HG02840 (cell line): Measurements from ENCODE around the gene SCGB1D1.
"Not testable (repeated sequence)": the region's sequence is repeated elsewhere in the genome, so short reads cannot be mapped to it uniquely, and the experiment has no call there.

ENCODE experiments used
- ATAC-seq: cut with Tn5 transposase; IDR thresholded peaks from one replicate; pipeline ENCODE4 v1.9.1; 2021; ENCODE audit warnings: mild to moderate bottlenecking, moderate library complexity, moderate number of reproducible peaks; ENCODE audit not compliant: unreplicated experiment, low FRiP score

Gene SCGB1D1

GRCh38 chr11:62157603-62158002, 32.4 kb upstream of the SCGB1D1 start:
- no peak for ATAC-seq

DNA sequence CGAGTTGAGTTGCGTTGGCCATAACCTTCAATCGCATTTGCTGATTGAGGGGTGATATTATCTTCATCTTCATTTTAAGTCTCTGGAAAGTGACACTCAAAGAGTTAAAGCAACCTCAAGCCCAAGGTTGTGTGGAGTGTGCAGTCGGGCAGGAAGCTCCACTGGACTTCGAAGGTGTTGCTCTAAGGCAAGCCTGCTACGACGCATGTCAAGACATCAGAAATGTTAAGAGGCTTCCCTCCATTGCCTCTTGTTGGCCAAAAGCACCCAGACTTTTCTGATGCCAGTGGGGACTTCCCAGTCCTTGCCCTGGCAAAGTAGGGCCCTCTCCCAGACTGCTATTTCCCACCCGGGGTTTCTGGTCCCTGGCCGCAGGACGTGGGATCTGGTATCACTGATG, 23.6 kb upstream of the SCGB1D1 start:
- ATAC-seq = no peak

DNA sequence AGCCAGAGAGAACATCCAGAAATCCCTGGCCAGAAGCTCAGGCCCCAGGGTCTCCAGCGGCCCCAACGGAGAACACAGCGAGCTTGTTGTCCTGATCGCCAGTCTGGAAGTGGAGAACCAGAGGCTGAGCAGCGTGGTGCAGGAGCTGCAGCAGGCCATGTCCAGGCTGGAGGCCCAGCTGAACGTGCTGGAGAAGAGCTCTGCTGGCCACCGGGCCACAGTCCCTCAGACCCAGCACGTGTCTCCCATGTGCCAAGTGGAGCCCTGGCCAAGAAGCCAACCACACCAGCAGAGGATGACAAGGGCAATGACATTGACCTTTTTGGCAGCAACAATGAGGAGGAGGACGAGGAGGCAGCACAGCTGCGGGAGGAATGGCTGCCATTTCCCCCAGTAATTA, 20.6 kb upstream of the SCGB1D1 start:
- ATAC-seq = no peak

GRCh38 chr11:62169935-62170334, 20.1 kb upstream of the SCGB1D1 start:
- ATAC-seq = no peak

DNA sequence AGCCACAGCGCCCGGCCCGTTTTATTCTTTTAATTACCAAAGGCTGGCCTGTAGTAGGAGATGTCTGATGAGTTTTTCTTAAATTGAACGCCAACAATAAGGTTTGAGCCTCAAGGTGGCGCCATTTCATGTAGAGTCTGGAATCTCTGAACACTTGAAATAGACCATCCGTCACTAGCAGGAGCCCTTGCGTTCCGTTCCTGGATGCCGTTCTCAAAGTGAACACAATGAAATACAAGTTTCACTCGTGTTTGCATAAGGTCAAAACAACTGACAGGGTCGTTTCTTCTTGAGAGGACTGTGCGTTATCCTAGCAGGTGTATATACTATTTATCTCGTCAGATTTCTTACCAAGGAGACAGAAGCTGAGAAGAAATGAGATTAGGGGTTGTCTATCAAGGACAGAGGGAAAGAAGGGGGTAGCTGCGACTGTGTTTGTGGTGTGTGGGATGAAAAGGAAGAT, 18.7 kb upstream of the SCGB1D1 start:
- ATAC-seq = no peak

- ATAC-seq = no peak
Observed at GRCh38 chr11:62172294-62172693, 17.7 kb upstream of the SCGB1D1 start.

GRCh38 chr11:62176766-62177165, 13.2 kb upstream of the SCGB1D1 start:
- no peak for ATAC-seq

DNA sequence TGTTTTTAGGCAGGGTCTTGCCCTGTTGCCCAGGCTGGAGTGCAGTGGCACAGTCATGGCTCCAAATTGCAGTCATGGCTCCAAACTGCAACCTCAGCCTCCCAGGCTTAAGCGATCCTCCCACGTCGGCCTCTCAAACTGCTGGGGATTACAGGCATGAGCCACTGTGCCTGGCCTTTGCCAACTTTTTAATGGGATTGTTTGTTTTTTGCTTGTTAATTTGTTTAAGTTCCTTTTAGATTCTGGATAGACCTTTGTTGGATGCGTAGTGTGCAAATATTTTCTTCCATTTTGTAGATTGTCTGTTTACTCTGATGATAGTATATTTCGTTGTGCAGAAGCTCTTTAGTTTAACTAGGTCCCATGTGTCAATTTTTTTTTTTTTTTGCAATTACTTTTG, 10.0 kb upstream of the SCGB1D1 start:
- ATAC-seq = no peak

DNA sequence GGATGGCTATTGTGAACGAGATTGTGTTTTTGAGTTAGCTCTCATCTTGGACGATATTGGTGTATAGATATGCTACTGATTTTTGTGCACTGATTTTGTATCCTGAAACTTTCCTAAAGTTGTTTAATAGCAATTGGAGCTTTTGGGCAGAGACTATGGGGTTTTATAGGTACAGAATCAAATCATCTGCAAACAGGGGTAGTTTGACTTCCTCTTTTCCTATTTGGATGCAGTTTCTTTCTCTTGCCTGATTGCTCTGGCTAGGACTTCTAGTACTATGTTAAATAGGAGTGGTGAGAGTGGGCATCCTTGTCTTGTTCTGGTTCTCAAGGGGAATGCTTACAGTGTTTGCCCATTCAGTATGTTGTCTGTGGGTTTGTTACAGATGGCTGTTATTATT, 8.9 kb upstream of the SCGB1D1 start:
- ATAC-seq = no peak

- no peak for ATAC-seq
Observed at GRCh38 chr11:62182147-62182891, 7.7 kb upstream of the SCGB1D1 start.

- no peak for ATAC-seq
Observed at GRCh38 chr11:62186195-62186594, 3.8 kb upstream of the SCGB1D1 start.

- ATAC-seq = no peak
Observed at GRCh38 chr11:62193952-62194351, 3.9 kb downstream of the SCGB1D1 start.

DNA sequence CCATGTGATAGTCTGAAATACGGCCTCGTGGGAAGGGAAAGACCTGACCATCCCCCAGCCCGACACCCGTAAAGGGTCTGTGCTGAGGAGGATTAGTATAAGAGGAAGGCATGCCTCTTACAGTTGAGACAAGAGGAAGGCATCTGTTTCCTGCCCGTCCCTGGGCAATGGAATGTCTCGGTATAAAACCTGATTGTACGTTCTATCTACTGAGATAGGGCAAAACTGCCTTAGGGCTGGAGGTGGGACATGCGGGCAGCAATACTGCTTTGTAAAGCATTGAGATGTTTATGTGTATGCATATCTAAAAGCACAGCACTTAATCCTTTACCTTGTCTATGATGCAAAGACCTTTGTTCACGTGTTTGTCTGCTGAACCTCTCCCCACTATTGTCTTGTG, 5.0 kb downstream of the SCGB1D1 start:
- ATAC-seq = not testable (repeated sequence)

DNA sequence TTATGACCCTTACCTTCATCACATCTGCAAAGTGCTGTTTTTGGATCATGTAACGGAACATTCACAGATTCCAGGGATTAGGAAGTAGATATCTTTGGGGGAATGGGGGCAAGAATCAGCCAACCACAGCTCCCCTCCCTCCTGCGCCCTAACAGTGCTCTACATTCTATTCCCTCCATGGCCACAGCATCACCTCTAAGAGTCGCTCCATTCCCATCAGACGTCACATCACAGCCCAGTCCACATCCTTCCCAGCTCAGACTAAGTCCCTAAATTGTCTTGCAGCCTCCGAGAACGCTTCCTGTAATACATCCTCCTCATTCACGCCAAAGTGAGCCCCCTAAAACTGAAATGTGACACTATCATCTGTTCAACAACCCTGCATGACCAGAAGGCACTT, 5.9 kb downstream of the SCGB1D1 start:
- ATAC-seq = no peak

DNA sequence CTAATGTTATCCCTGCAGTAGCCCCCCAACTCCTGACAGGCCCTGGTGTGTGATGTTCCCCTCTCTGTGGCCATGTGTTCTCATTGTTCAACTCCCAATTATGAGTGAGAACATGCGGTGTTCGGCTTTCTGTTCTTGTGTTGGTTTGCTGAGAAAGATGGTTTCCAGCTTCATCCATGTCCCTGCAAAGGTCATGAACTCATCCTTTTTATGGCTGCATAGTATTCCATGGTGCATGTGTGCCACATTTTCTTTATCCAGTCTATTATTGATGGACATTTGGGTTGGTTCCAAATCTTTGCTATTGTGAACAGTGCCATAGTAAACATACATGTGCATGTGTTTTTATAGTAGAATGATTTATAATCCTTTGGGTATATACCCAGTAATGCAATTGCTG, 7.4 kb downstream of the SCGB1D1 start:
- not testable (repeated sequence) for ATAC-seq

GRCh38 chr11:62201376-62201775, 11.4 kb downstream of the SCGB1D1 start:
- ATAC-seq = no peak

GRCh38 chr11:62202910-62203309, 12.9 kb downstream of the SCGB1D1 start:
- ATAC-seq = no peak

DNA sequence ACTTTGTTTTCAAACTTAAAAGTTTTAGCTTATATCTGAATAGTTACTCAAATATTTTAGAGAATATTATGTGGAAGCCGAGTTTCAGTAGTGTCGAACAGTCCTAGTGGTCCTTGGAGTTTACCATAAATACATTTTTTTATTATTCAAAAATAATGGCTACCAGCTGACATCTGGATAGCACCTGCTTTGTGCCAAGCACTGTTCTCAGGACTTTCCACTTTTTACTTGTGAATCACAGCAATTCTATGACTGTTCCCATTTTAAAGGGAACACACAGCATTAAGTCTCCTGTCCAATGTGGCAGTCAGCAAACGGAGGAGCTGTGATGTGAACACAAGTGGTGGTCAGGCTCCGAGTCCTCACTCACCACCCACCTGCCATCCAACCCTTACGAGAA, 14.4 kb downstream of the SCGB1D1 start:
- ATAC-seq = no peak

- ATAC-seq = no peak
Observed at GRCh38 chr11:62205441-62205840, 15.4 kb downstream of the SCGB1D1 start.

DNA sequence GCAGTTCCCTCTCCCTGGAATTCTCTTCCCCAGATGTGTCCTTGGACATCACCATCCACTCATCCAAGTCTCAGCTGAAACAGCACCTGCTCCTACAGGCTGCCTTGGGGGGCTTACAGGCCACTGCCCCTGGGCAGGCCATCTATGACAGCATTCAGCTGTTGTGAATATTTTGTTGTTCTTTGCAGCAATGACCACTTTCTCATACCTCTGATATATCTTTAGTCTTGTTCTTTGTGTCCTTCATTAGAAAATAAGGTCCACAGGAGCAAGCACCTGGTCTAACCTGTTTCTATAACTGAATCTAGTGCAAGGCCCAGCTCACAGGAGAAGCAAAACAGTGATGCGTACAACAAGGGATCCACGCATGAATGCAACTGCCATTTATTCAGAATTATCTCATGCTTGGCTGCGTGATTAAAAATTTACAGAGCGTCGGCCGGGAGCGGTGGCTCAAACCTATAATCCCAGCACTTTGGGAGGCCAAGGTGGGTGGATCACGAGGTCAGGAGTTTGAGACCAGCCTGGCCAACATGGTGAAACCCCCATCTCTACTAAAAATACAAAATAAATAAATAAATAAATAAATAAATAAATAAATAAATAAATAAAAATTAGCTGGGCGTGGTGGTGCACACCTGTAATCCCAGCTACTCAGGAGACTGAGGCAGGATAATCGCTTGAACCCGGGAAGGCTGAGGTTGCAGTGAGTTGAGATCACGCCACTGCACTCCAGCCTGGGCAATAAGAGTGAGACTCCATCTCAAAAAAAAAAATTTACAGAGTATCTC, 16.5 kb downstream of the SCGB1D1 start:
- ATAC-seq = not testable (repeated sequence)

GRCh38 chr11:62208785-62209144, 18.7 kb downstream of the SCGB1D1 start:
- no peak for ATAC-seq

DNA sequence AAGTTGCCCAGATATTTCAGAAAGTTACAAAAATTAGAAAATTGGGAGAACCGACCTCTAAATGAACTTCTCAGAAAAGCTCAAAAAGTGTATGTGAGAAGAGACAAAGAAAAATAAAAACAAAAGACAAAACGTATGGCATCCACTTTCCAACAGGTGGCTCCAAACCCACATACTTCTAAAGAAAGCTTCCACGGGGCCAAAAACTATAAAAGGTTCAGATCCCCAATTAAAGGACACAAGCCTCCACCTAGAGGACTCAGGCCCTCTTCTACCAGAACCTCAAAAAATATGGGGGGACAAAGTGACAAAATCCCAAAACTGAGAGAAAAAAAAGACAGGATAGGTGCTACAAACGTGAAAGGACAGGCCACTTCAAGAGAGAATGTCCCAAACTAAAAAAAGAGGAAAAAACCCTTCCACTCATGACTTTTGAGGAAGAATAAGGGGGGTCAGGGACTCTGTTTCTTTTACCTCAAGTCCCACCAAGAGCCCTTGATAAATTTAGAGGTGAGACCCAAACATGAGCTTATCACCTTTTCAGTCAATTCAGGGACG, 27.3 kb downstream of the SCGB1D1 start:
- ATAC-seq = no peak
